Limb (tissue), 2 donors: ENCODE measurements around the gene ADGRV1.
"Not testable (repeated sequence)": the region's sequence is repeated elsewhere in the genome, so short reads cannot be mapped to it uniquely, and the experiment has no call there.

Source experiments
- DNase-seq, 2 donors: peaks; one replicate each; pipeline ENCODE4 v3.0.0-alpha.2; 2016; ENCODE audit errors: extremely low spot score in 2 of 2

Gene ADGRV1

GRCh38 chr5:90650767-90651166, 92.2 kb downstream of the ADGRV1 start:
- DNase-seq, result no peak

GRCh38 chr5:90654215-90654614, 95.6 kb downstream of the ADGRV1 start:
- no peak for DNase-seq

DNA sequence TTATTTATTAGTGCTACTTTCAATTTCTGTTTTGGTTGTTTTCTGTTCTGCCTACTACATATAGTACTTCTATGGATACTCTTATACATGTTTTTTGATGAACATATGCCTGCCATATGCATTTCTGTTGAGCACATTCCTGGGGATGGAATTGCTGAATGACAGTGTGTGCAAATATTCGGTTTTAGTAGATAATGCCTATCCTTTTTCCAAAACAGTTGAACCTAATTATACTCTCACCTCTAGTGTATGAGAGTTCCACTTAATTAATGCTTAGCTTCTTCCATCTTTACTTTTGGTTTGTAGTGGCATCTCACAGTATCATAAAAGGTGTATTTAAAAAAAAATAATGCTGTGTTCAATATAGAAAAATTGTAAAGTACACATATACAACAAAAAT, 96.8 kb downstream of the ADGRV1 start:
- DNase-seq, result no peak

- DNase-seq, result no peak
Observed at GRCh38 chr5:90657030-90657429, 98.4 kb downstream of the ADGRV1 start.

- no peak for DNase-seq
Observed at GRCh38 chr5:90657788-90658187, 99.2 kb downstream of the ADGRV1 start.

DNA sequence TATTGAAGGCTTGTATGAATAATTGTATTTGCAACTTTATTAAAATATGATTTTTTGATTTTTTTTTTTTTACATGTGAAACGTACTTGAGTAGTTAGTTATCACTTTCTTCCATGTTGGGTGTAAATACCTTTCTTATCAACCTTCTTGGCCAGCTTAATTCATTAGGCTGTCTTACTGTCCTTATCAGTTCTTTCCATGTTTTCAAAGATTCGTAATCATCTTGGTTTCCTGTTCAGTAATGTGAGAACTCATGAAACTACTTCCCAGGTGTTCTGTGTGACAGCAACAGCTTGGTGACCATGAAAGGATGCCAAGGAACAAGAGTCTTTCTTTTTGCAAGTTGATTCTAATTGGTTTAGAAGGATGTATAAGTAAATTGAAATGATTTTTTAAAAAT, 100.0 kb downstream of the ADGRV1 start:
- no peak for DNase-seq

DNA sequence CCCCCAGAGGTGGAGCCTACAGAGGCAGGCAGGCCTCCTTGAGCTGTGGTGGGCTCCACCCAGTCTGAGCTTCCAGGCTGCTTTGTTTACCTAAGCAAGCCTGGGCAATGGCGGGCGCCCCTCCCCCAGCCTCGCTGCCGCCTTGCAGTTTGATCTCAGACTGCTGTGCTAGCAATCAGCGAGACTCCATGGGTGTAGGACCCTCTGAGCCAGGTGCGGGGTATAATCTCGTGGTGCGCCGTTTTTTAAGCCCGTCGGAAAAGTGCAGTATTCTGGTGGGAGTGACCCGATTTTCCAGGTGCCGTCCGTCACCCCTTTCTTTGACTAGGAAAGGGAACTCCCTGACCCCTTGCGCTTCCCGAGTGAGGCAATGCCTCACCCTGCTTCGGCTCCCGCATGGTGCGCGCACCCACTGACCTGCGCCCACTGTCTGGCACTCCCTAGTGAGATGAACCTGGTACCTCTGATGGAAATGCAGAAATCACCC, 109.5 kb downstream of the ADGRV1 start:
- DNase-seq, result not testable (repeated sequence)

- DNase-seq, result no peak
Observed at GRCh38 chr5:90675222-90675621, 116.6 kb downstream of the ADGRV1 start.

DNA sequence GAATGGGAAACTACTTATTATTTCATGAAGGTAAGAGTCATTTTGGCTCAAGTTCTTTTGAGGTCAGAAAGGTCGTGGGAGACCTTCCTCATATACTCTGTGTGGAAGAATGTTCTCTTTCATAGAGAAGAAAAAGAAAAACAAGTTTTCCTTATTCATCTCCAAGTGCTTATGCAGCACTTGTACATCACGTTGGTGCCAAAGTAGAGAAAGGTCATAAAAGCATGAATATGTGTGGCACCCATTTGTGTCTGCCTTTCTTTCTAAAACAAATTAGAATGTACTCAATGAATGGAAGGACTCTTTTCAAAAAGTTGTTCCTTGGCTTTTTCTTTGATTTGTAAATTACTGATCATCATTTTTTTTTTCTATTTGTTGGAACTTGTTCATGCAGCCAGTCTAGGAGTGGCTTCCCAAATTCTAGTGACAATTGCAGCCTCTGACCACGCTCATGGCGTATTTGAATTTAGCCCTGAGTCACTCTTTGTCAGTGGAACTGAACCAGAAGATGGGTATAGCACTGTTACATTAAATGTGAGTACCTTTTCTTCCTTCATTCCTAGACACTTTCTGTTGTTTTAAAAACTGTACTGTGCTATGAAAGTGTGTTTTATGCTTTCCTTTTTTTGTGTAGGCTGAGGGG, 122.4 kb downstream of the ADGRV1 start:
- no peak for DNase-seq

- no peak for DNase-seq
Observed at GRCh38 chr5:90682278-90682677, 123.7 kb downstream of the ADGRV1 start.

GRCh38 chr5:90685425-90686022, 126.9 kb downstream of the ADGRV1 start:
- DNase-seq, result no peak

DNA sequence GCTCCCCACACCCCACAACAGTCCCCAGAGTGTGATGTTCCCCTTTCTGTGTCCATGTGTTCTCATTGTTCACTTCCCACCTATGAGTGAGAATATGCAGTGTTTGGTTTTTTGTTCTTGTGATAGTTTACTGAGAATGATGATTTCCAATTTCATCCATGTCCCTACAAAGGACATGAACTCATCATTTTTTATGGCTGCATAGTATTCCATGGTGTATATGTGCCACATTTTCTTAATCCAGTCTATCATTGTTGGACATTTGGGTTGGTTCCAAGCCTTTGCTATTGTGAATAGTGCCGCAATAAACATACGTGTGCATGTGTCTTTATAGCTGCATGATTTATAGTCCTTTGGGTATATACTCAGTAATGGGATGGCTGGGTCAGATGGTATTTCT, 127.8 kb downstream of the ADGRV1 start:
- not testable (repeated sequence) for DNase-seq

DNA sequence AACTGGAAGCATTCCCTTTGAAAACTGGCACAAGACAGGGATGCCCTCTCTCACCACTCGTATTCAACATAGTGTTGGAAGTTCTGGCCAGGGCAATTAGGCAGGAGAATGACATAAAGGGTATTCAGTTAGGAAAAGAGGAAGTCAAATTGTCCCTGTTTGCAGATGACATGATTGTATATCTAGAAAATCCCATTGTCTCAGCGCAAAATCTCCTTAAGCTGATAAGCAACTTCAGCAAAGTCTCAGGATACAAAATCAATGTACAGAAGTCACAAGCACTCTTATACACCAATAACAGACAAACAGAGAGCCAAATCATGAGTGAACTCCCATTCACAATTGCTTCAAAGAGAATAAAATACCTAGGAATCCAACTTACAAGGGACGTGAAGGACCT, 128.9 kb downstream of the ADGRV1 start:
- not testable (repeated sequence) for DNase-seq

DNA sequence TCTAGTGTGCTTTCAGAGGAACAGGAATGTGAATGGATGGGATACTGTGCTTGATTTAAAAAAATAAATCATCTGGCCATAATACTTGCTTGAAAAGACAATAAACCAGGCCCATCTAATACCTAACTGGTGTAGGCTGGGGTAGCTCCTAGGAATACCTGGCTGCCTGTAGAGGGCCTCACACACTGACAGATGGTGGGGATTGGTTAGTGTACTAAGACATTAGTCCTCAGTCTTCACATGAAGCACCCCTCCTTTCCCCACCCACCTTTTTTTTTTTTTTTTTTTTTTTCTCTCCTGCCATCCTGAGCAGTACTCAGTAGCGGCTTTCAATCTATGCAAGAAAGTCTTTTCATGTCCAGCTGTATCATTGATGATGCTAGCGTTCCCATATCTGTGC, 130.5 kb downstream of the ADGRV1 start:
- DNase-seq, result no peak

DNA sequence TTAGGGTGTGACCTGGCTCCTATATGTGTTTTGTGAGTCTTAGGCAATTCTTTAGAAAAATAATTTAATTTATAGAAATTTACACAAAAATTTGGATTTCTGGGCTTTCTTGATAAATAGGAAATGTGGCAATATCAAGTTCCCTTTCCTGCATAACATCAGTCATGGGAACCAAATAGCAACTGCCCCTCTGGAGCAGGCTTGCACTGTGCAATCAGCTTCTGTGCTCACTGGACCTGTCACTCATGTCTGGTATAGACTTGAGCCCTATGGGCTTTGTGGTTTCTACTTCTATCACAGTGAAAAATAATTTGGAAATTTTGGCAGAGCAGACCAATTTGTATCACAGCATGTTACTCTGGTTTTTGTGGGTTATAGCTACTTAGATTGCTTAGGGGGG, 131.7 kb downstream of the ADGRV1 start:
- DNase-seq, result no peak

GRCh38 chr5:90691533-90691932, 132.9 kb downstream of the ADGRV1 start:
- no peak for DNase-seq

DNA sequence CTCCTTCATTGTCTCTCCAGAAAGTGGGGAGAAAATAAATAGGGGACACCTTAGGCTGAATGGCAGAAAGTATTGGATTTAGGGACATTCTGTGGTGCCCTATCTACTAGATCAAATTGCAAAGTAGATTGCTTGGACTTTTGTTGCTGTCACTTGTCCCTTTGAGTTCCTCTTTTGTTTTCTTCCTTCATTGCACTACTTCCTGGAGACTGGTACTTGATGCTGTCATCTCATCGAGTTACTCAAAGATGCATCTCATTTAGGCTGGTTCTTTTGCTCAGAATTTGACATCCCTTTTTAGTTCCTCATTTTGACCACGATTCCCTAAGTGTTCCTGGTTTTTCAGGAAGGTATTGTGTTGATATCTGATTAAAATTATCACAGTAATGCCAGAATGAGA, 137.6 kb downstream of the ADGRV1 start:
- no peak for DNase-seq

DNA sequence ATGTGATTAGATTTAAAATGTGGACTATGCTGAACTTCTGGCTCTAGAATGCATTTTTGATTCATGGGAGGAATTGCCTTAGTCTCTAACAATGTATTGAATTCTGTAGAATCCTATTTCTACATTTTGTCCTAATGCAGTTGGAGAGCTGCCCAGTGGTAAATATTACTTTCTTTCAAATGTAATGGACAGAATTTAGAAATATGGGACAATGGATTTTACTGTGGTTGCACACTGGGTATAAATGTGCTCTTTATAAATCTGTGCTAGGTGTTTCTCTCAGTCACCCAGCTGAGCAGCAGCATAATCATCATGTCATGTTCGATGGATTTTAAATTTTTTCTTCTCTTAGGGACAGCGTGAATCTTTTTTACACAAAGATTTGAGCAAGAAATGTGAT, 141.7 kb downstream of the ADGRV1 start:
- no peak for DNase-seq

DNA sequence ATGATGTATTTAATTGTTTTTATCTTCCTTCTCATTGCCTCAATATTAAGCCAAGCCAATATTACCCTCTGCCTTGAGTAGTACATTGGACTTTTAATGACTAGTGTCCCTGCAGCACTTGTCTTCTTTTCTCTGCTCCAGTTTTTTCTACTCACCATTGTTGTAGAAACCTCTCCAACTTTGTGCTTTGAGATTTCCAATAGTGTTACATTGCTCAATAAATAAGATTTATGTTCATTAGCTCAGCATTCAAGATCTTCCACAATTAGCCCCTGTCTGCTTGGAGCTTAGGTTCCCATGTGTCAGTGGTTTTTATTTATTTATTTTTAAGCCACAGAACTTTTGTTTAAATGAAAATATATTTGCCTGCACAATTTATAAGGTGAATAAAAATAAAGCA, 145.3 kb downstream of the ADGRV1 start:
- DNase-seq, result no peak

DNA sequence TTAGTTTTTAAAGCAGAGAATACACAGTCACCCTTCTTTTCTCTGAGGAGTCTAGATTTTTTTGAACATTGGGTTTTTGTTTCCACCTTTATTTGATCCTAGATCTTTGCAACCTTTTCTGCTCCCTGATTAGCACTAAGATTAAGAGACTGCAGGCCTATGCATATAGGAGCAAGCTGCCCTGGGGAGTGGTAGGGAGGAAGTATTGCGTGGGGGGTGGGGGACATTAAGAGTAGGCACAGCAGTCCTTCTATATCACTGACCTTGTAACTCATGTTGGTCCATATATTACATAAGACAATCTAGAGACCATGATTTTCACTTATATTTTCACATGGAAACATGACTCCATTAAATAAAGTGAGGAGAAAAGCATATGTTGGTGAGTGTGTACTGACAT, 149.1 kb downstream of the ADGRV1 start:
- DNase-seq, result no peak

- DNase-seq, result peak; percentile 38 to 52
Observed at GRCh38 chr5:90709323-90710155, 150.9 kb downstream of the ADGRV1 start.

- no peak for DNase-seq
Observed at GRCh38 chr5:90718387-90718786, 159.8 kb downstream of the ADGRV1 start.

GRCh38 chr5:90739567-90739966, 181.0 kb downstream of the ADGRV1 start:
- DNase-seq, result no peak
